ENCODE measurements around the gene ELMO1. TPM values are rescaled to one million over a fixed set of nuclear protein-coding genes. Genes with fewer than 3 reads are reported as not detected.

ELMO1 gene
- total and polyA plus RNA-seq, 10 of the 15 experiments (the other 5 are each of a cell fraction or from before 2014, with no cell fraction given), result 22.6 to 85.9 (median 56.6) TPM

DNA sequence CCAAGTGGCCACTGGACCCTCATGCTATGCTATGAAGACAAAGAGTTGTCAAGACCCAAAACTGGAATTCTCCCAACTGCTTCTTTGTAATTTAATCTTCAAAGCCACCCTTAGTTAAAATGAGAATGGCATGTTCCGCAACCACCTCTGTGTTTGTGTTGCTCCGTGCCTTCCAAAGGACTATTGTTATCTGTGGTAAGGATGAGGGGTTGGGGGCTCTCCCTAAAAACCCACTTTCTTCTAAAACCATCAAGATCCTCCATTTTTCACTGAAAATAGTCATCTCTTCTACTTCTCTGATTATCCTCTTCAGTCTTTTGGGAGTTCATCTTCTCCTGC lies 502.3 kb downstream of the ELMO1 start:
- in situ Hi-C loops (cut with MboI) (no loop called here), intact Hi-C loops (cut with micrococcal nuclease; ENCODE audit: unreplicated experiment) (no loop called here)
- WGBS (ENCODE audit: insufficient coverage, insufficient replicate concordance, low lambda C conversion rate, missing lambda C conversion rate), result 97% methylated on average over 2 of the region's 2 CpGs
- TF ChIP-seq, protein P1, sequence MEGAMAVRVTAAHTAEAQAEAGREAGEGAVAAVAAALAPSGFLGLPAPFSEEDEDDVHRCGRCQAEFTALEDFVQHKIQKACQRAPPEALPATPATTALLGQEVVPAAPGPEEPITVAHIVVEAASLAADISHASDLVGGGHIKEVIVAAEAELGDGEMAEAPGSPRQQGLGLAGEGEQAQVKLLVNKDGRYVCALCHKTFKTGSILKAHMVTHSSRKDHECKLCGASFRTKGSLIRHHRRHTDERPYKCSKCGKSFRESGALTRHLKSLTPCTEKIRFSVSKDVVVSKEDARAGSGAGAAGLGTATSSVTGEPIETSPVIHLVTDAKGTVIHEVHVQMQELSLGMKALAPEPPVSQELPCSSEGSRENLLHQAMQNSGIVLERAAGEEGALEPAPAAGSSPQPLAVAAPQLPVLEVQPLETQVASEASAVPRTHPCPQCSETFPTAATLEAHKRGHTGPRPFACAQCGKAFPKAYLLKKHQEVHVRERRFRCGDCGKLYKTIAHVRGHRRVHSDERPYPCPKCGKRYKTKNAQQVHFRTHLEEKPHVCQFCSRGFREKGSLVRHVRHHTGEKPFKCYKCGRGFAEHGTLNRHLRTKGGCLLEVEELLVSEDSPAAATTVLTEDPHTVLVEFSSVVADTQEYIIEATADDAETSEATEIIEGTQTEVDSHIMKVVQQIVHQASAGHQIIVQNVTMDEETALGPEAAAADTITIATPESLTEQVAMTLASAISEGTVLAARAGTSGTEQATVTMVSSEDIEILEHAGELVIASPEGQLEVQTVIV (IDR thresholded peaks at IDR 0.05; ENCODE audit: borderline replicate concordance, partially characterized antibody), result no peak
- TF ChIP-seq RELA (IDR thresholded peaks at IDR 0.05; ENCODE audit: borderline replicate concordance, partially characterized antibody) (no peak), NFXL1 (IDR thresholded peaks at IDR 0.05; ENCODE audit: borderline replicate concordance) (no peak), RUNX3 (IDR thresholded peaks at IDR 0.05; ENCODE audit: low read length) (peak; percentile 52; the same call in 1 of the 2 replicates)
- H3K4me3 ChIP-seq, result peak overlapping the region; percentile 27; the same call in 1 of the 2 replicates
- peaks cover 53% of the 10 kb centered on the region for H3K79me2 ChIP-seq (ENCODE audit: control insufficient read depth, insufficient read depth, low read length)
- no peak for FAIRE-seq
- H3K27me3 ChIP-seq (replicated peaks in 1 of 2; ENCODE audit: control insufficient read depth in 2 of 2, insufficient read depth in 2 of 2, low read length in 1 of 2), result no peaks in the 10 kb centered on the region
- ChIA-PET CTCF (no interaction called here), RAD21 (ENCODE audit: unreplicated experiment) (no interaction called here), POLR2A (interaction anchor here (3.9 kb wide), 1 partner anchor 12 kb away, joined by 27 read pairs; no protein-coding TSS in a partner anchor), SMC1A (ENCODE audit: uncharacterized antibody, unreplicated experiment) (interaction anchor here (1.3 to 11.1 kb wide), 2 partner anchors 13 to 21 kb away, joined by 3 to 92 read pairs; no protein-coding TSS in a partner anchor)
- peak overlapping the region; percentile 64 for H3K4me2 ChIP-seq (ENCODE audit: control insufficient read depth, insufficient read depth)
- no peak for DNase-seq (ENCODE audit: low read depth, low spot score)
- H2AFZ ChIP-seq (ENCODE audit: control insufficient read depth, low read depth, low read length), result no peak overlapping the region
- peaks cover 56% of the 10 kb centered on the region for H3K4me1 ChIP-seq (ENCODE audit: control insufficient read depth, insufficient read depth, low read length)
- peaks cover 35% of the 10 kb centered on the region; the same call in 2 of the 3 replicates for H3K9me3 ChIP-seq (replicated peaks; ENCODE audit: control insufficient read depth, insufficient read depth, low read length)
- no peak overlapping the region; the same call in 1 of the 2 replicates for H3K27ac ChIP-seq (ENCODE audit: control insufficient read depth, insufficient read depth)
- H3K36me3 ChIP-seq (ENCODE audit: control insufficient read depth in 2 of 2, insufficient read depth in 2 of 2, low read length in 1 of 2), result peaks cover 2 to 7% of the 10 kb centered on the region in 2 experiments; a peak in 3 of 4 replicates
- ATAC-seq, result no peak
- H3K9ac ChIP-seq (ENCODE audit: control insufficient read depth, insufficient read depth, low read length), result no peak overlapping the region
- no TSS peak for BruUV-seq (replicated peaks)
- H4K20me1 ChIP-seq (ENCODE audit: control insufficient read depth, insufficient read depth), result no peaks in the 10 kb centered on the region

Measured in GM12878 (cell line).